HepG2 (cell line): ENCODE measurements around the gene SOX12. TPM values are rescaled to one million over a fixed set of nuclear protein-coding genes. Genes with fewer than 3 reads are reported as not detected.

Source experiments
- CHD2 ChIP-seq: IDR thresholded peaks from 2 replicates; pipeline ENCODE4 v1.6.1; 2011; ENCODE audit warnings: low read depth, low read length, improper control_type of control experiment
- CSRNP1 ChIP-seq: sonication (generic); formaldehyde crosslinking; IDR thresholded peaks from 2 replicates; pipeline ENCODE4 v1.8.1; 2023; ENCODE audit warnings: mild to moderate bottlenecking, missing genetic modification reagents
- FOXK1 ChIP-seq: sonication (generic); formaldehyde crosslinking; IDR thresholded peaks from 2 replicates; pipeline ENCODE4 v1.4.0; 2020; ENCODE audit warnings: low read depth, missing genetic modification reagents, borderline replicate concordance
- MAF1 ChIP-seq: sonication (generic); formaldehyde crosslinking; IDR thresholded peaks from 2 replicates; pipeline ENCODE4 v1.5.0; 2020; ENCODE audit warnings: missing genetic modification reagents, borderline replicate concordance
- MLXIP ChIP-seq: sonication (generic); formaldehyde crosslinking; IDR thresholded peaks from 2 replicates; pipeline ENCODE4 v1.9.0; 2021; ENCODE audit warnings: missing genetic modification reagents, borderline replicate concordance
- MTA3 ChIP-seq: sonication (generic); formaldehyde crosslinking; IDR thresholded peaks from 2 replicates; pipeline ENCODE4 v1.4.0; 2020; ENCODE audit warnings: missing genetic modification reagents
- PITX1 ChIP-seq: sonication (generic); formaldehyde crosslinking; IDR thresholded peaks from 2 replicates; pipeline ENCODE4 v1.5.1; 2020; ENCODE audit warnings: mild to moderate bottlenecking, missing genetic modification reagents
- POGK ChIP-seq: sonication (generic); formaldehyde crosslinking; conservative IDR thresholded peaks from 2 replicates; pipeline ENCODE4 v1.8.0; 2022; ENCODE audit warnings: mild to moderate bottlenecking, moderate library complexity, missing genetic modification reagents
- RFX5 ChIP-seq: IDR thresholded peaks from 2 replicates; pipeline ENCODE4 v1.6.1; 2011; ENCODE audit warnings: low read depth, low read length, improper control_type of control experiment
- SMYD3 ChIP-seq: sonication (generic); formaldehyde crosslinking; IDR thresholded peaks from 2 replicates; pipeline ENCODE4 v1.8.1; 2023; ENCODE audit warnings: mild to moderate bottlenecking, missing genetic modification reagents
- SOX6 ChIP-seq, 2 experiments: fragments of 450-650 bp in 1 of 2; sonication (generic) in 1 of 2; formaldehyde crosslinking in 1 of 2; IDR thresholded peaks; 2 replicates each; pipeline versions ENCODE4 v1.4.0 to v1.6.1; 2017 to 2020; ENCODE audit warnings: antibody characterized with exemption in 1 of 2, mild to moderate bottlenecking in 1 of 2, missing genetic modification reagents in 1 of 2
- SP2 ChIP-seq: sonication (generic); formaldehyde crosslinking; IDR thresholded peaks from 2 replicates; pipeline ENCODE4 v1.5.1; 2020; ENCODE audit warnings: mild to moderate bottlenecking, missing genetic modification reagents
- ZBTB38 ChIP-seq: sonication (generic); formaldehyde crosslinking; IDR thresholded peaks from 2 replicates; pipeline ENCODE4 v1.5.1; 2020; ENCODE audit warnings: mild to moderate bottlenecking, missing genetic modification reagents
- ZMYM2 ChIP-seq: sonication (generic); formaldehyde crosslinking; IDR thresholded peaks from 2 replicates; pipeline ENCODE4 v1.8.0; 2022; ENCODE audit warnings: mild to moderate bottlenecking, missing genetic modification reagents
- ZNF333 ChIP-seq: sonication (generic); formaldehyde crosslinking; IDR thresholded peaks from 2 replicates; pipeline ENCODE4 v1.4.0; 2020; ENCODE audit warnings: mild to moderate bottlenecking, missing genetic modification reagents, borderline replicate concordance
- ZNF33A ChIP-seq: sonication (generic); formaldehyde crosslinking; IDR thresholded peaks from 2 replicates; pipeline ENCODE4 v1.5.1; 2020; ENCODE audit warnings: missing genetic modification reagents, mild to moderate bottlenecking, moderate library complexity, borderline replicate concordance
- ZNF496 ChIP-seq: sonication (generic); formaldehyde crosslinking; IDR thresholded peaks from 2 replicates; pipeline ENCODE4 v1.8.1; 2023; ENCODE audit warnings: mild to moderate bottlenecking, moderate library complexity, missing genetic modification reagents; ENCODE audit not compliant: insufficient replicate concordance
- ZNF558 ChIP-seq: sonication (generic); formaldehyde crosslinking; IDR thresholded peaks from 2 replicates; pipeline ENCODE4 v1.9.0; 2022; ENCODE audit warnings: mild to moderate bottlenecking, missing genetic modification reagents, borderline replicate concordance
- ZNF674 ChIP-seq: sonication (generic); formaldehyde crosslinking; IDR thresholded peaks from 2 replicates; pipeline ENCODE4 v1.5.0; 2020; ENCODE audit warnings: low read depth, mild to moderate bottlenecking, missing genetic modification reagents
- ZNF746 ChIP-seq: sonication (generic); formaldehyde crosslinking; IDR thresholded peaks from 2 replicates; pipeline ENCODE4 v1.8.0; 2022; ENCODE audit warnings: mild to moderate bottlenecking, missing genetic modification reagents
- ZNF775 ChIP-seq: sonication (generic); formaldehyde crosslinking; IDR thresholded peaks from 2 replicates; pipeline ENCODE4 v1.4.0; 2020; ENCODE audit warnings: missing genetic modification reagents, mild to moderate bottlenecking, moderate library complexity, borderline replicate concordance
- ZZZ3 ChIP-seq: sonication (generic); formaldehyde crosslinking; IDR thresholded peaks from 2 replicates; pipeline ENCODE4 v1.4.0; 2020; ENCODE audit warnings: missing genetic modification reagents, mild to moderate bottlenecking, borderline replicate concordance
- polyA plus RNA-seq, 8 experiments: library from polyadenylated mRNA; depleted of rRNA in 3 of 8; stranded (reverse) in 7 of 8; unstranded in 1 of 8; fragments of >200 nt; fragmentation: Illumina TruSeq in 4 of 8; extraction: Trizol in 4 of 8; gene quantifications; 2 replicates each; pipeline versions ENCODE4 v1.2.1 to v1.2.3, GENCODE V29; 2011 to 2016; ENCODE audit warnings: low read depth in 4 of 8, missing spikeins in 1 of 8, mixed read lengths in 1 of 8; ENCODE audit not compliant: insufficient read depth in 1 of 8
- total RNA-seq, 5 experiments: library from RNA; depleted of rRNA; stranded (reverse); fragments of >200 nt; fragmentation: Illumina TruSeq; extraction: Trizol; gene quantifications; 2 replicates each; pipeline ENCODE4 v1.2.3, GENCODE V29; 2016; ENCODE audit warnings: low read depth in 1 of 5

The SOX12 gene
- total and polyA plus RNA-seq, 2 of the 13 experiments (the other 11 are each of a cell fraction or from before 2014, with no cell fraction given) = 10.0 to 18.7 TPM

GRCh38 chr20:362271-363254 lies 37.2 kb downstream of the SOX12 start (continued):
- TF ChIP-seq ZNF775 = no peak; the same call in 1 of the 2 replicates
- TF ChIP-seq ZMYM2 (CRISPR knock-in tag) = peak; percentile 94
- TF ChIP-seq SMYD3 (CRISPR knock-in tag) = peak; percentile 94
- no peak; the same call in 1 of the 2 replicates for TF ChIP-seq MLXIP (CRISPR knock-in tag)
- TF ChIP-seq ZBTB38 (CRISPR knock-in tag) = peak; percentile 96
- no peak for TF ChIP-seq SOX6 (IDR thresholded peaks at IDR 0.05)
- peak; percentile 96 for TF ChIP-seq SOX6 (CRISPR knock-in tag; IDR thresholded peaks at IDR 0.05)
- peak; percentile 71; the same call in 1 of the 2 replicates for TF ChIP-seq ZNF674 (CRISPR knock-in tag)
- TF ChIP-seq POGK (CRISPR knock-in tag) = peak; percentile 99
- TF ChIP-seq ZNF746 (CRISPR knock-in tag) = peak; percentile 96
- TF ChIP-seq ZZZ3 (CRISPR knock-in tag) = peak; percentile 96; the same call in 1 of the 2 replicates
- TF ChIP-seq PITX1 (CRISPR knock-in tag) = peak; percentile 94
- peak; percentile 52; the same call in 1 of the 2 replicates for TF ChIP-seq CHD2
- no peak for TF ChIP-seq ZNF496
- peak; percentile 96; the same call in 1 of the 2 replicates for TF ChIP-seq CSRNP1 (CRISPR knock-in tag)
- TF ChIP-seq ZNF333 (CRISPR knock-in tag) = peak; percentile 96; the same call in 1 of the 2 replicates
- TF ChIP-seq ZNF33A (CRISPR knock-in tag) = no peak
- no peak for TF ChIP-seq MTA3 (CRISPR knock-in tag)
- TF ChIP-seq SP2 (CRISPR knock-in tag) = no peak
- no peak for TF ChIP-seq MAF1
- peak; percentile 53; the same call in 1 of the 2 replicates for TF ChIP-seq RFX5
- peak; percentile 99 for TF ChIP-seq FOXK1 (CRISPR knock-in tag)
- peak; percentile 93; the same call in 1 of the 2 replicates for TF ChIP-seq ZNF558 (CRISPR knock-in tag)
